ENCODE measurements around the gene TSN.
"Not testable (repeated sequence)": the region's sequence is repeated elsewhere in the genome, so short reads cannot be mapped to it uniquely, and the experiment has no call there.

TSN gene

DNA sequence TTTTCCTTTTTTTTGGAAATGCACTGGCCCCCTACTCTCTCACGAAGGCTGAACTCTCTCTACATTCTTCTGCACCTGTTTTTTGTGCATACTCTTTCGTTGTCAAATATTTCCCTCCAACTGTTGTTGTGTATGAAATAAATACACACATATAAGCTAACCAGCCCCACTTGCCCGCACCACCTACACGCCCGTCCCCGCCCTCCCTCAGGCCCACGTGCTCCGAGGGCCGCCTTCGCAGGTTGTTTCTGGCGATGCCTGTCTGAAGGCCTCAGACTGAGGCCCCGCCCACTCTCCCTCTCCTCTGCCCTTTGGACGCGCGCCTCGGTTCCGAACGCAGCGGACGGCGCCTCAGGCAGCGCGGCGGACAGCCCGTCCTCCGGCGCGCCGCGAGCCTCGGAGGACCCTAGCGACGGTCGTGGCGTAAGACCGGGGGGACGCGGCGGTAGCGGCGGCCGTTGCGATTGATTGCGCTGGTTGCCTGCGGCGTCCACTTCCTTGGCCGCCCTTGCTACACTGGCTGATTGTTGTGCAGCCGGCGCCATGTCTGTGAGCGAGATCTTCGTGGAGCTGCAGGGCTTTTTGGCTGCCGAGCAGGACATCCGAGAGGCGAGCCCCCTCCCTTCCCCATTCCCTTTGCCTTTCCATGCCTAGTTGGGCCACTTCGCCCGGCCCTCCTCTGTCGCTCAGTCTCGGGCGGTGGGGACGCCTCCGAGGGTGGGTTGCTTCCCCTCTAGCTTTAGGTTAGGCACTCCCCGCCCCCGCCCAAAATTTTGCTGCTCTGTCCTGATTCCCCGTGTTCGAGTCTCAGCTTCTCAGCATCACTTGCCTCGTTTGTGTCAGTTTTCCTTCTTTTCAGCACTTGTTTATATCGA lies at the start of gene TSN:
TSN (plus strand) TSS at position 415 of the 875 bp plus-strand sequence; CDS start at position 544, 129 bp downstream.
- DNase-seq: peak; percentile 98

- no peak for DNase-seq
Measured at GRCh38 chr2:121705958-121706357, 49.5 kb upstream of the TSN start.

DNA sequence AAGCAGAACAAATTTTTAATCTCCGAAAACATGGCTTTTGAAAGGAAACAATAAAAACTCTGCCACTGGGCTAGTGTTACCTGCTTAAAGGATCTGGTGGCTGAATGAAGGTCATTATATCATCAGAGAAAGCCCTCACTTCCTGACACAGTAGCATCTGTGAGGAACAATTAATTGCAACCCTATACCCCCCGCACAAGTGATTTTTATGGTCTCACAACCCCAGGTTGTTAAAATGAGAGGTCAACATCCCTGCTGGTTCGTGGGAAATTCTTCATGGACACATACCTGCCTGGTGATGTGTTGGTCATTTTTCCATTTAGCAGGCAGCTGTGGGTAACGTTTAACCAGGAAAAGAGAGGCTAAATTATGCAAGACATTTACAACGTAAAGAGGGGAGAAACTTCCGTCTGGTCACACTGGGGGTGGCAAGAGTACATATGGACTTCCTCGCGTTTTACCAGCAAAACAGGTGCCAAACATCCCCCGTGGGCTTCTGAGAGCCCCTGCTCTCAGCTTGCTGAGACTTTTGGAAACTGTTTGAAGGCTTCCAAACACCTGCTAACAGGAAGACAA lies 48.0 kb upstream of the TSN start:
- DNase-seq: no peak

DNA sequence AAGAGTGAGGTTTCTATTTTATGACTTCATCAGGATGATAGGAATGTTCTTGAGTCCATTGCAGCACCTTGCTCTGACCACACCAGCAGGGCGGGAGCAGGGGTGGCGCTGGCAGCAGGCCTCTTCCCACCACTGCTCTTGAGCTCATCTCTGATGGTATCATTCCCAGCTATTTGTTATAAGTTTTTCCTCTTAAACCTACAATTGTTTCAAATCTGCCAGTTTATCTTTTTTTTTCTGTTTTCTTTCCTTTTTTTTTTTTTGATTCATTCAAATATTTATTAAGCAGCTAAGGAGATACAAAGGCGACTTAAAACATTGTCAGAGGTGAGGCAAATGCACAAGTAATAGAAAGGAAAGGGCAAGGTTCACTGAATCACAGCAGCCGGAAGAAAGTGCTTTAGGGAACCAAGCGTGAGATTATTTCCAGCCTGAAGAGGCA lies 47.5 kb upstream of the TSN start:
- DNase-seq: no peak

DNA sequence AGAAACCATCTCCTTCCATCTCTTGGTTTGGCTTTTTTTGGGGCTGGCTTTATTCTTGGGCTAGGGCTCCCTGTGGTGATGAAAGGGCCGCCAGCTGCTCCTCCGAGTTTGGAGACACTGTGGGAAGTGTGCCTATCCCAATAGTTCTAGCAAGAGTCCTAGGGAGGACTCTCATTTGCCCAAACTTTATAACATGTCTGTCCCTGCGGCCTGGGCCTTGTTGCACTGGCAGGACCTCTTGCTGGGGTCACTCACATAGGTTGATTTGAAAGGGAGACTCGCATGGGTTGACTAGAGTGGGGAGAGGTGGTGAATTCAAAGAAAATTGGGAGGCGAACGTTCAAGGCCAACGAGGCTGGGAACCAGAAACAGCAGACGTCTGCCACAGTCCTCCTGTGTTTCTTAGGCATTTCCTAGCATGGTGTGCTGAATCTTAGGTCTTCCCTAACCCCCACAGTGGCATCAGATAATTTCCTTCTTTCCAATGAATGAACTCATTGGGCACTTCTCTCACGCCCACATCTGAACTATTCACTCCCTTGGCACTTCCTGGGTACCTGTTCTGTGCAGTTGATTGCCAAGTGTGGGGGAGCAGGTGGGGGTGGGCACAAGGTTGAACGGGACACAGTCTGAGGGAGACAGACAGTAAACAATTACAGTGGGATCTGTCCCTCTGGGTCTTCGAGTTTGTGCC lies 45.5 kb upstream of the TSN start:
- no peak for DNase-seq

DNA sequence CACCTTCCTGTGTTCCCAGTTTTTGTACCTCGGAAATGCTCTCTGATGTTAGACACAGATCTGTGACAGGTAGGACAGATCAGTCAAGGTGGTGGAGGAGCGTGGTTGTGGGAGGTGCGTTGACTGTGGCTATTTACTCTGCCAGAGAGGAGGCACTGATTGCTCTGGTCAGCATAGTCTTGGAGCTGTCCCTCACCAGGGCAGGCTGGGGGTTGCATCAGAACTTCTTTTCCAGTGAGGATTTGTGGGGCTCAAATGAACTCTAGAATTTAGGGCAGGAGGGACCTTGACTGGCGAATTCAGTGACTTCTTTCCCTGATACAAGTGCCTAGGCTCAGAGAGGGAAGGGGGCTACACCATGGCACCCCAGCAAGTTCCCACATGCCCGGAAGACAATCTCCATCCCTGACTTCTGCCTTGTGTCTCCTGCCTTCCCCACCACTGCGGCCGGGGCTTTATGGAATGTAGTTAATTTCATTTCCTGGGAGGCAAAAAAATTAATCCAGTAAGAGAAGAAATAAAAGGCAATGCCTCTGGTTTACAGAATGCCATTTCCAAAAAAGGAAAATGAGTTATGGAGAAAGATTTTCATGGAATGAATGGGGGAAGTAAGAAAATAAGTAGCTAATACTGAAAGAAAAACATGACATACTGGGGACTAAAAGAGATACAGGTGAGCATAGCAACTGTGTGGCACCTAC lies 44.8 kb upstream of the TSN start:
- DNase-seq: no peak

DNA sequence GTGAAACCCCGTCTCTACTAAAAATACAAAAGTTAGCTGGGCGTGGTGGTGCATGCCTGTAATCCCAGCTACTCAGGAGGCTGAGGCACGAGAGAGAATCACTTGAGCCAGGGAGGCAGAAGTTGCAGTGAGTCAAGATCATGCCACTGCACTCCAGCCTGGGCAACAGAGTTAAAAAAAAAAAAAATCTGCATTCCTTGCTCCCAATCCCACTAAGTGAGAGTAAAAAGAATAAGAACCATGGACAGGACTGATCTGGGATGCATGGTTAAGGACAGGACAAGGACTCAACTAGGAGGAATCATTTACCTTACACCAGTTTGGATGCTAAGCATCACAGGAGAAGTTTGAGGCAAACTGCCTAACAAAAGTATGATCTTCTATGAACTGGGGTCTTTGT lies 44.0 kb upstream of the TSN start:
- not testable (repeated sequence) for DNase-seq

- DNase-seq: no peak
Measured at GRCh38 chr2:121716126-121716525, 39.3 kb upstream of the TSN start.

DNA sequence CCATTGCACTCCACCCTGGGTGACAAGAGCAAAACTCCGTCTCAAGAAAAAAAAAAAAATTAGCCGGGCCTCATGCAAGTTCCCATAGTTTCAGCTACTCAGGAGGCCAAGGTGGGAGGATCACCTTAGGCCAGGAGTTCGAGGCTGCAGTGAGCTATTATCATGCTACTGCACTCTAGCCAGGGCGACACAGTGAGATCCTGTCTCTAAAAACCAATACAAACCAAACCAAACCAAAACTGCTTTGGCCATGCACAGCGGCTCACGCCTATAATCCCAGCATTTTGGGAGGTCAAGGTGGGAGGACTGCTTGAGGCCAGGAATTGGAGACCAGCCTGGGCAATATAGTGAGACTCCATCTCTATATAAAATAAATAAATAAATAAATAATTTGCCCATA lies 37.9 kb upstream of the TSN start:
- DNase-seq: no peak

- peak; percentile 43 for DNase-seq
Measured at GRCh38 chr2:121721926-121722325, 33.5 kb upstream of the TSN start.

- DNase-seq: peak; percentile 78
Measured at GRCh38 chr2:121722479-121722878, 33.0 kb upstream of the TSN start.

GRCh38 chr2:121723316-121723715 lies 32.1 kb upstream of the TSN start:
- no peak for DNase-seq

DNA sequence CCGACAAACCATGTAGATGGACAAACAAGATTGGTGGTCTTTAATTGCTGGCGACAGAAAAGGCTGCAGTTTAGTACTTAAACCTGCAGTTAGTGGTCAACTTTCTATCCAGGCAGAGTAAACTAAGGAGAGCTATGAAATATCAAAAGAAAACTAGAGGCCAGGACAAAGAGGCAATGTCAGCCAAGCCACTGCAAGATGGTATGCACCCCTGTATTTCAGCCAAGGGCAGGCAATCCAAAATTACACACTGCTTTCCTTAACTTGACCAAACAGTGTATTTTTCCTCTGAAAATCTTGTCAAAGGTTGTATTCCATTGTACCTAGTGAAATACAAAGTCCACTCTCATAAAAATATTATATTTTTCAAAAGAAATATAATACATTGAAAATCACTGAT lies 28.1 kb upstream of the TSN start:
- DNase-seq: no peak

GRCh38 chr2:121727950-121728349 lies 27.5 kb upstream of the TSN start:
- DNase-seq: no peak

GRCh38 chr2:121731366-121731765 lies 24.1 kb upstream of the TSN start:
- DNase-seq: no peak

DNA sequence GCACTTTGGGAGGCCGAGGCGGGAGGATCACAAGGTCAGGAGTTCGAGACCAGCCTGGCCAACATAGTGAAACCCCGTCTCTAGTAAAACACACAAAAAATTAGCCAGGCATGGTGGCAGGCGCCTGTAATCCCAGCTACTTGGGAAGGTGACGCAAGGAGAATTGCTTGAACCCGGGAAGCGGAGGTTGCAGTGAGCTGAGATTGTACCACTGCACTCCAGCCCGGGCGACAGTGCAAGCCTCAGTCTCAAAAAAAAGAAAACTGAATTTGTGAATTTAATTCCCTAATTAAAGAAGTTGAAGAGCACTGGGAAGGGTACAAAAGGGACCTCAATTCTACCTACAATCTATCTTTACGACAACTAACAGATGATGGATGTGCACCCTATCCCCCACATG lies 20.9 kb upstream of the TSN start:
- DNase-seq: not testable (repeated sequence)

DNA sequence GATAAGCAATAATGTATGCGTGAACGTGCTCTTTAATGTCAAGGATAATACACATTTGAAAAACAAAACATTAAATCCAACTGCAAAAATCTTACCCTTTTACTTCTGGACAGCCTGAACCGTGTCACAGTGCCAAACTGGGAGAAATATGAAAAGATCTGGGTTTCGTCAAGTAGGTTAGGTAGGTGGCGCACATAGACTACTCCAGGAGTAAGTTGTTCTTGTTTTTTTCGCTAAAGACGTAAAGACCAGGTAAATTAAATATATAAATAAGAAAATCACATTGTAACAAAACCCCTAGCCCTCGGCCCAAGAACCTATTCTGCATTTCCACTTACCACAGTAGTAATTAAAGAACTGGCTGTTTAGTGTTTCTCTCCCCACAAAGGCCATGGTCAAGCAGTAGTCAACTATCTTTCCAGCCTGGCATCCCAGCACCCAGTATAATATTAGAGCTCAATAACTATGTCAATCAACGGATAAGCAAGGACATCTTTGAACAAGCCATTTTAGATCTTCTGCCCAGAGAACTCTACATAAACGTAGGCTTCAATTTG lies 19.9 kb upstream of the TSN start:
- DNase-seq: peak; percentile 41

DNA sequence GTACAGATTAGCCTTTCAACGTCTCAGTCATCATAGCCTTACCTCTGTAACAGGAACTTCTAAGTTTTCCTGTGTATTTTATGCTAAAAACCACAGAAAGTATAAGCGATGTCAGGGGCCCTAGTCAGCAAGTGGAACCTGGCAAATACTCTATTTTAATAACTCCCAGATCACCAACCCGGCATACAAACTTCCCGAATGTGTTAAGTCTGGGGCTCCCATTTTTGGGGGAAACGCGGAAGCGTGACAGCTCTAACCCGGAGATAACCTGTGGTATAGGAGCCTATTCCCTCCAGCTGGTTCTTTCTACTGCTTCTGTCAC lies 19.4 kb upstream of the TSN start:
- DNase-seq: no peak

GRCh38 chr2:121736462-121737336 lies 18.8 kb upstream of the TSN start, which contains the start of gene NIFK:
NIFK (minus strand) TSS chr2:121736875; CDS start chr2:121736850, 25 bp downstream.
- DNase-seq: peak; percentile 100

DNA sequence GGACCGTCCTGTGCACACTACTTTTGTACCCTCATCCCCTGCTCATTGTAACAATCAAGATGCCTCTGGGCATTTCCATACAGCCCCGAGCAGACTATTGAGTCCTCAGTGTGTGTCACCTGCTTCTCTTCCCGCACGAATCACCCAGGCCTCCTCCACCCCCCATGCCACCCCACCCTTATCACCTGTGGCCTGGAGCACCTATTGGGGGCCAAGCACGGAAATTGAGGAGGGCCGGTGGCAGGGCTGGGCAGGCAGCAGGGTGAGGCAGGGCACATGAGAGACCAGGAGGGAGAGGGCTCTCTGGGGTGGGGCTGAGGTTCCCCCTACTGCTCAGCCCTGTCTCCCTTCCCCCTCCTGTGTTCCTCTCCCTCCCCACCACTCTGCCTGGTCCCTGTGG lies 14.5 kb upstream of the TSN start:
- DNase-seq: no peak

GRCh38 chr2:121741450-121741849 lies 14.0 kb upstream of the TSN start:
- no peak for DNase-seq

DNA sequence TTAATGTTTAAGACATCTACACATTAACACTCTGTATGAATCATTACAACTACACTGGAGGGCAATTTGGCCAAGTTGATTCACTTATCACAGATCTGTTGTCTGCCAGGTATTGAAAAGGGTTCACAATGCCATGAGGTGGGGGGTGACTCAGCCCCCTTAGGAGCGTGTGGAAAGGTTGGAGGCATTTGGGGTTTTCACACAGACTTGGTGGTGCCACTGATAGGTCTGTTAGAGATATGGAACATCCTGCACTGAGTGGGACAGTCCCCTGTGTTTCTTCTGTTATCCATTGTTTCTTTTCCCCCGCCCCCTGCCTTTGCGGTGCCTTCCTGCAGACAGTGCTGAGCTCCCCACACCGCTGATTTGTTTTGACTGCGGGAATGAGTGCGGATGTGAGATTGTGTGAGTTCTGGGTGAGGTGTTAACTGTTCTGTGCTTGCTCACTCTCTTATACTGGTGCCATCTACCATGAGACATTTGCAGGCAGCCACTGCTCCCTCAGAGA lies 9.3 kb upstream of the TSN start:
- DNase-seq: no peak
